HG03571 (cell line): ENCODE measurements around the gene MPC1.
"Not testable (repeated sequence)": the region's sequence is repeated elsewhere in the genome, so short reads cannot be mapped to it uniquely, and the experiment has no call there.

Source experiments
- ATAC-seq: cut with Tn5 transposase; IDR thresholded peaks from one replicate; pipeline ENCODE4 v1.9.1; 2021; ENCODE audit not compliant: unreplicated experiment

The MPC1 gene

GRCh38 chr6:166348305-166348949 lies 34.3 kb downstream of the MPC1 start:
- ATAC-seq: no peak

- no peak for ATAC-seq
These were observed 35.8 kb downstream of the MPC1 start for GRCh38 chr6:166346965-166347364.

- no peak for ATAC-seq
These were observed 36.3 kb downstream of the MPC1 start for GRCh38 chr6:166346449-166346848.

GRCh38 chr6:166345672-166346071 lies 37.1 kb downstream of the MPC1 start:
- ATAC-seq: not testable (repeated sequence)

GRCh38 chr6:166344921-166345320 lies 37.8 kb downstream of the MPC1 start:
- ATAC-seq: not testable (repeated sequence)

- ATAC-seq: no peak
These were observed 38.5 kb downstream of the MPC1 start for GRCh38 chr6:166344240-166344639.

- peak; percentile 25 for ATAC-seq
These were observed 39.6 kb downstream of the MPC1 start for GRCh38 chr6:166343150-166343487.

GRCh38 chr6:166342349-166343149 lies 40.2 kb downstream of the MPC1 start, which contains the start of gene SFT2D1:
Gene SFT2D1, minus strand, starts transcription at chr6:166342545. Its CDS starts 64 bp downstream, at chr6:166342481.
- peak; percentile 87 for ATAC-seq

GRCh38 chr6:166341977-166342348 lies 40.8 kb downstream of the MPC1 start:
- ATAC-seq: no peak

GRCh38 chr6:166341464-166341863 lies 41.3 kb downstream of the MPC1 start:
- ATAC-seq: no peak

- ATAC-seq: no peak
These were observed 43.9 kb downstream of the MPC1 start for GRCh38 chr6:166338854-166339253.

GRCh38 chr6:166336847-166337246 lies 45.9 kb downstream of the MPC1 start:
- no peak for ATAC-seq

- peak; percentile 51 for ATAC-seq
These were observed 47.1 kb downstream of the MPC1 start for GRCh38 chr6:166335378-166336302.

GRCh38 chr6:166334878-166335277 lies 47.9 kb downstream of the MPC1 start:
- ATAC-seq: no peak

GRCh38 chr6:166333172-166333995 lies 49.4 kb downstream of the MPC1 start:
- peak; percentile 73 for ATAC-seq

- no peak for ATAC-seq
These were observed 51.0 kb downstream of the MPC1 start for GRCh38 chr6:166331503-166332415.

GRCh38 chr6:166330612-166331011 lies 52.1 kb downstream of the MPC1 start:
- ATAC-seq: no peak

GRCh38 chr6:166325383-166326042 lies 57.2 kb downstream of the MPC1 start:
- peak; percentile 87 for ATAC-seq

GRCh38 chr6:166323395-166323794 lies 59.3 kb downstream of the MPC1 start:
- no peak for ATAC-seq
